Measurements from ENCODE around the gene HGS. TPM values are rescaled to one million over a fixed set of nuclear protein-coding genes. Genes with fewer than 3 reads are reported as not detected.

Gene HGS
- total RNA-seq, 1 donor from 2014 or later, result 88.3 TPM

DNA sequence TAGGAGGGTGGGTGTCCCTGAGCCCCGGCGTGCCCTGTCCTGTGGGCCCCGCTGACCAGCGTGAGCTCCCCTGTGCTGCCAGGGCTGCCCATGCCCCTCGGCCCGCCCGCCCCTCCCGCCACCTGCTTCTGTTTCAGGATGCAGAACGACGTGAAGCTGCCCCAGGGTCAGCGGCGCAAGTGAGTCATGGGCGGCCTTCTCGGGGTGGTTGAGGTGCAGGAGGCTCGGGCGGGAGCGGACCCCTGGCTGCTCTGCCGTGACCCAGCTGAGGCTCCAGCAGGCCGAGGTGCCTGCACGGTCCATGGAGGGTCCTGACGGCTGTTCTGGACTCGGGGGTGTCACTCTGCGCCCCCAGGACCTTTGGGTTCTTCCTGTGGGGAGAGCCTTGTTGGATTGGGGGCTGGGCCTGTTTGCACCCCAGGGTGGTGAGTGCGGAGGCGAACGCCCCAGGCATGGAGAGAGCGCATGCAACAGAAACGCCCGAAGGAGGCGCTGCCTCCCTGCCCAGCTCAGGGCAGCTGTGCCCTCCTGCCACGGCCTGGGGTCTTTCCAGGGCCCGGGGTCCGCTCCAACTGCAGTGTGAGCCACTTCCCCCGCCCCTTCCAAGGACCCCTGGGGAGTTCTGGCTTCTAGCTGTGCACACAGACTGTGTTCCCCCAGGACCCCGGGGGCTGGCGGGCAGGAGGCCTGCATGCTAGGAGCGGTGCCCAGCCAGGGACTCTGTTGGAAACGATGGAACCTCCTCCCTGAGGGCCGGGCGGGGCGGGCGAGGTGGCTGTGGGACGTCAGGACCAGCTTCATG lies 32.3 kb downstream of the HGS start:
- no peak for ATAC-seq
- TF ChIP-seq, protein P1, sequence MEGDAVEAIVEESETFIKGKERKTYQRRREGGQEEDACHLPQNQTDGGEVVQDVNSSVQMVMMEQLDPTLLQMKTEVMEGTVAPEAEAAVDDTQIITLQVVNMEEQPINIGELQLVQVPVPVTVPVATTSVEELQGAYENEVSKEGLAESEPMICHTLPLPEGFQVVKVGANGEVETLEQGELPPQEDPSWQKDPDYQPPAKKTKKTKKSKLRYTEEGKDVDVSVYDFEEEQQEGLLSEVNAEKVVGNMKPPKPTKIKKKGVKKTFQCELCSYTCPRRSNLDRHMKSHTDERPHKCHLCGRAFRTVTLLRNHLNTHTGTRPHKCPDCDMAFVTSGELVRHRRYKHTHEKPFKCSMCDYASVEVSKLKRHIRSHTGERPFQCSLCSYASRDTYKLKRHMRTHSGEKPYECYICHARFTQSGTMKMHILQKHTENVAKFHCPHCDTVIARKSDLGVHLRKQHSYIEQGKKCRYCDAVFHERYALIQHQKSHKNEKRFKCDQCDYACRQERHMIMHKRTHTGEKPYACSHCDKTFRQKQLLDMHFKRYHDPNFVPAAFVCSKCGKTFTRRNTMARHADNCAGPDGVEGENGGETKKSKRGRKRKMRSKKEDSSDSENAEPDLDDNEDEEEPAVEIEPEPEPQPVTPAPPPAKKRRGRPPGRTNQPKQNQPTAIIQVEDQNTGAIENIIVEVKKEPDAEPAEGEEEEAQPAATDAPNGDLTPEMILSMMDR (IDR thresholded peaks at IDR 0.05), result no peak

GRCh38 chr17:81716674-81716996 lies 32.8 kb downstream of the HGS start:
- no peaks in the 10 kb centered on the region for H3K36me3 ChIP-seq
- H3K27ac ChIP-seq, result no peak overlapping the region
- H3K9me3 ChIP-seq, result no peaks in the 10 kb centered on the region
- H3K4me1 ChIP-seq, result peaks cover 13% of the 10 kb centered on the region
- ATAC-seq (no peak), DNase-seq (peak; percentile 61)
- H3K27me3 ChIP-seq, result no peaks in the 10 kb centered on the region
- intact Hi-C loops (cut with DNase I), result no loop called here
- no peak overlapping the region for H3K4me3 ChIP-seq
- TF ChIP-seq, protein P1 (IDR thresholded peaks at IDR 0.05), result no peak

More for the DNA sequence above, 32.3 kb downstream of the HGS start:
- intact Hi-C loops (cut with DNase I), result no loop called here
- Histone ChIP-seq H3K36me3 (no peaks in the 10 kb centered on the region), H3K4me3 (no peak overlapping the region), H3K27ac (no peak overlapping the region), H3K9me3 (no peaks in the 10 kb centered on the region), H3K4me1 (peaks cover 18% of the 10 kb centered on the region), H3K27me3 (no peaks in the 10 kb centered on the region)
- peak; percentile 57 for DNase-seq

- TF ChIP-seq, protein P1 (IDR thresholded peaks at IDR 0.05), result no peak
- intact Hi-C loops (cut with DNase I), result no loop called here
- no peak overlapping the region for H3K27ac ChIP-seq
- H3K36me3 ChIP-seq, result no peaks in the 10 kb centered on the region
- H3K4me3 ChIP-seq, result no peak overlapping the region
- DNase-seq (peak; percentile 61), ATAC-seq (no peak)
- no peaks in the 10 kb centered on the region for H3K9me3 ChIP-seq
- no peaks in the 10 kb centered on the region for H3K27me3 ChIP-seq
- H3K4me1 ChIP-seq, result peaks cover 16% of the 10 kb centered on the region
Measured at GRCh38 chr17:81717049-81717765, 33.4 kb downstream of the HGS start.

- no peak for DNase-seq
- H3K27me3 ChIP-seq, result no peaks in the 10 kb centered on the region
Measured at GRCh38 chr17:81717766-81718089, 33.9 kb downstream of the HGS start.

GRCh38 chr17:81719410-81720266 lies 35.8 kb downstream of the HGS start:
- Histone ChIP-seq H3K27me3 (no peaks in the 10 kb centered on the region), H3K4me3 (no peak overlapping the region), H3K9me3 (no peaks in the 10 kb centered on the region), H3K27ac (no peak overlapping the region), H3K36me3 (no peaks in the 10 kb centered on the region), H3K4me1 (peaks cover 7% of the 10 kb centered on the region)
- TF ChIP-seq, protein P1 (IDR thresholded peaks at IDR 0.05), result no peak
- DNase-seq (peak; percentile 62), ATAC-seq (no peak)
- intact Hi-C loops (cut with DNase I), result no loop called here

More at GRCh38 chr17:81717766-81718089, 33.9 kb downstream of the HGS start:
- no peaks in the 10 kb centered on the region for H3K9me3 ChIP-seq
- TF ChIP-seq, protein P1 (IDR thresholded peaks at IDR 0.05), result no peak
- H3K4me3 ChIP-seq, result no peak overlapping the region
- H3K27ac ChIP-seq, result no peak overlapping the region
- peaks cover 17% of the 10 kb centered on the region for H3K4me1 ChIP-seq
- no peaks in the 10 kb centered on the region for H3K36me3 ChIP-seq
- no peak for ATAC-seq
- intact Hi-C loops (cut with DNase I), result no loop called here

Data from upper lobe of right lung (tissue), 1 donor.